ENCODE data around the gene SH3TC2. TPM values are rescaled to one million over a fixed set of nuclear protein-coding genes. Genes with fewer than 3 reads are reported as not detected.

SH3TC2 gene
- total RNA-seq, 2 donors from 2014 or later, result 0.66 to 2.5 TPM

DNA sequence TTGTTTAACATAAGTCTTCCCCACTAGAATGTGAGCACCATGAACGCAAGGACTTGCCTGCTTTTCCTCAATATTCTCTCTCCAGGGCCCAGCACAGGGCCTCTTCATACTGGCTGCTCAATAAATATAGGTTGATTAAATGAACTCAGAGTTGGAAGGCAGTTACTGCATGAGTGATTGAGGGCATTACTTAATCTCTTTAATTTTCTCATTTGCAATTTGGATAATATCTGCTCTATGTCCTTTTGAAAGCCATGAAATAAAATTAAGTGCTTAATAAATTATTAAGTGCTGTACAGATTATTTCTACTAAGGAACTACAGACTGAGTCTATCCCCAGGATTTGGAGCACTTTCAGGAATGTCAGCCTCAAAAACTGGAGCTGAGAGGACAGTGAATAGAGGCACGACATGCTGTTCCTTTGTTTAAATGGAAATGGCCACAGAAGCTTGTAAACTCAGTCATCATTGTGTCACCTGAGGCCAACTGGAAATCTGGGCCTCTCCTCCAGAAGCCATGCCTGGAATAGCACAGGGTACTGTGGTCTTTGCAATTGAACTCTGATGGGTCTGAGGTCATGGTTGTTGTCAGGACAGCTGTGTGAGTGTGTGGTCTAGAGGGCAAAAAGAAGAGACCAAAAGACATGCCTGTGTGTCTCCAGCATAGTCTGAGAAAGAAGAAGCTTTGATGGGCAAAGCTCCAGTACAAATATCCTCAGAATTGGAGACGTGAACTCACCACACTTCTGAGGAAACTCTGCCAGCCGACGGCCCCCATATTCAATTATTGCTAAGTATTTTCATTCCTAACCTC is 86.1 kb downstream of the SH3TC2 start:
- Histone ChIP-seq H3K27me3 (no peaks in the 10 kb centered on the region), H3K36me3 (no peaks in the 10 kb centered on the region), H3K4me3 (no peak overlapping the region), H3K4me1 (no peaks in the 10 kb centered on the region), H3K9ac (ENCODE audit: low read depth in 2 of 2, low read length in 2 of 2) (no peak overlapping the region), H3K9me3 (no peaks in the 10 kb centered on the region), H3K27ac (no peak overlapping the region)
- no peak for DNase-seq
- no peak for TF ChIP-seq CTCF (IDR thresholded peaks at IDR 0.05)
- intact Hi-C loops (cut with DNase I), result no loop called here

DNA sequence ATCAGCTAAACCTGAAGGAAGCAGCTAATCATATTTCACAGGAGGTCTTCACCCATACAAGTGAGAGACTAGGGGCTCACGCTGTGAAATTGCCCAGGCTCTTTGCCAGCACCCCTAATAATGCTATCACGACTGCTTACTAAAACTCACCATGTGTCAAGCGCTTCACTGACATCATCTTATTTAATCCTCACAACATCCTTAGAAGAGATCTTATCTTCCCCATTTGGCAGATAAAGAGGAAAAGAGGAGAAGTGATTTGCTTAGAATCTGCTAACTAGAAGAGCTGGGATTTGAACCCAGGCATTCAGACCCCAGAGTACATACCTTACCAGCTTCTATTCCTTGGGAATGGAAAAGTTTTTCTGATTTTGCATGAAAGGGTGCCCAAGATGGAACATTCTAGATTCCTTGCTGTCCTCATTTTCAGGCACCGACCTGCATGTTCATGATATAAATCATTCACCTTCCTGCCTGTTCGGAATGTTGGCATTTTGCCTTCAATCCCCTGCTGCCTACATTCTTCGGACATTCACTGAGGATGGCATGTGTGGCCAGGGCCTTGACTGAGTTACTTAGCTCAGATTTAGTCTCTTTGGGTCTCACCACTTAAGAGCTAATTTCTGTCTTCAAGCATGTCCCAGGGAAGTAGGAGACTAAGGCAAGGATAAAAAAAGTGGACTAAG is 88.1 kb downstream of the SH3TC2 start:
- Histone ChIP-seq H3K9me3 (no peaks in the 10 kb centered on the region), H3K9ac (ENCODE audit: low read depth in 2 of 2, low read length in 2 of 2) (no peak overlapping the region), H3K27ac (no peak overlapping the region), H3K36me3 (no peaks in the 10 kb centered on the region), H3K4me3 (no peak overlapping the region), H3K4me1 (no peaks in the 10 kb centered on the region), H3K27me3 (no peaks in the 10 kb centered on the region)
- no peak for DNase-seq
- intact Hi-C loops (cut with DNase I), result no loop called here
- no peak for TF ChIP-seq CTCF (IDR thresholded peaks at IDR 0.05)

DNA sequence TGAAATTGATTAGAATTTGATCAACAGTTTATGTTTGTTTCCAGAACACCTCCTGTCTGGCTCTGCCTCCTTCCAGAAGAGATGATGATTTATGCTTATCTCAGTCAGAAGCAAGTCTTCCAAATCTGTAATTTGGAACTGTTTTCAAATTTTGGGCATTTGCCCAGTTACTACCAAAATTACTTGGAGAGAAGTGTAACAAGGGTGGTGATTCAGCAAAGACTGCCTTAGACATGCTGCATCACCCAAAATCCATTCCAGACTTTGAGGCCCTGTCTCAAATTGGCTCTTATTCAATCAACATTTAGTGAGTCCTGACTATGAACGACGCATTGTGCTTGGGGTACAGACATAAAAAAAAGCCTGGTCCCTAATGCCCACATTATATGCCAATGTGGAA is 89.4 kb downstream of the SH3TC2 start:
- H3K4me1 ChIP-seq, result no peaks in the 10 kb centered on the region
- no peak overlapping the region for H3K9ac ChIP-seq (ENCODE audit: low read depth in 2 of 2, low read length in 2 of 2)
- TF ChIP-seq CTCF (IDR thresholded peaks at IDR 0.05), result no peak
- no peaks in the 10 kb centered on the region for H3K36me3 ChIP-seq
- H3K27me3 ChIP-seq, result no peaks in the 10 kb centered on the region
- H3K4me3 ChIP-seq, result no peak overlapping the region
- DNase-seq, result no peak
- intact Hi-C loops (cut with DNase I), result no loop called here
- no peaks in the 10 kb centered on the region for H3K9me3 ChIP-seq
- no peak overlapping the region for H3K27ac ChIP-seq

GRCh38 chr5:148972974-148973374 is 89.9 kb downstream of the SH3TC2 start:
- intact Hi-C loops (cut with DNase I), result no loop called here
- no peak for DNase-seq
- Histone ChIP-seq H3K27me3 (no peaks in the 10 kb centered on the region), H3K9ac (ENCODE audit: low read depth in 2 of 2, low read length in 2 of 2) (no peak overlapping the region), H3K9me3 (no peaks in the 10 kb centered on the region), H3K4me1 (no peaks in the 10 kb centered on the region), H3K4me3 (no peak overlapping the region), H3K27ac (no peak overlapping the region), H3K36me3 (no peaks in the 10 kb centered on the region)
- TF ChIP-seq CTCF (IDR thresholded peaks at IDR 0.05), result no peak

- intact Hi-C loops (cut with DNase I), result no loop called here
- no peaks in the 10 kb centered on the region for H3K4me1 ChIP-seq
- TF ChIP-seq CTCF (IDR thresholded peaks at IDR 0.05), result no peak
- H3K9ac ChIP-seq (ENCODE audit: low read depth in 2 of 2, low read length in 2 of 2), result no peak overlapping the region
- H3K4me3 ChIP-seq, result no peak overlapping the region
- H3K36me3 ChIP-seq, result no peaks in the 10 kb centered on the region
- H3K27me3 ChIP-seq, result no peaks in the 10 kb centered on the region
- no peak overlapping the region for H3K27ac ChIP-seq
- no peak for DNase-seq
- no peaks in the 10 kb centered on the region for H3K9me3 ChIP-seq
Measured at GRCh38 chr5:148972396-148972795, 90.5 kb downstream of the SH3TC2 start.
